ENCODE data around the gene AVP. TPM values are rescaled to one million over a fixed set of nuclear protein-coding genes. Genes with fewer than 3 reads are reported as not detected.

Gene AVP
- total and polyA plus RNA-seq, 2 of the 13 experiments (the other 11 are each of a cell fraction or from before 2014, with no cell fraction given): 0.12 TPM; not detected in 1

GRCh38 chr20:3047486-3048419 is 36.8 kb downstream of the AVP start (continued):
- TF ChIP-seq HOXA7 (CRISPR knock-in tag; IDR thresholded peaks at IDR 0.05): no peak
- TF ChIP-seq ZBTB20 (CRISPR knock-in tag; IDR thresholded peaks at IDR 0.05; ENCODE audit: borderline replicate concordance, low read depth): no peak
- TF ChIP-seq SUZ12 (IDR thresholded peaks at IDR 0.05; ENCODE audit: low read depth, low read length): no peak
- no peak for TF ChIP-seq HNF1B (CRISPR knock-in tag; IDR thresholded peaks at IDR 0.05)
- TF ChIP-seq HCFC1 (IDR thresholded peaks at IDR 0.05; ENCODE audit: low read depth, low read length): no peak
- TF ChIP-seq SIX1 (CRISPR knock-in tag; IDR thresholded peaks at IDR 0.05; ENCODE audit: borderline replicate concordance): no peak
- TF ChIP-seq NFIB (CRISPR knock-in tag; IDR thresholded peaks at IDR 0.05; ENCODE audit: borderline replicate concordance): no peak
- no peak for TF ChIP-seq ZNF775 (CRISPR knock-in tag; IDR thresholded peaks at IDR 0.05; ENCODE audit: borderline replicate concordance)
- TF ChIP-seq ZBTB26 (CRISPR knock-in tag; IDR thresholded peaks at IDR 0.05; ENCODE audit: borderline replicate concordance): no peak
- TF ChIP-seq GLI4 (CRISPR knock-in tag; IDR thresholded peaks at IDR 0.05; ENCODE audit: borderline replicate concordance): no peak
- TF ChIP-seq THAP9 (CRISPR knock-in tag; IDR thresholded peaks at IDR 0.05; ENCODE audit: borderline replicate concordance): no peak
- no peak for TF ChIP-seq ZNF562 (CRISPR knock-in tag; IDR thresholded peaks at IDR 0.05; ENCODE audit: borderline replicate concordance)
- TF ChIP-seq MXD4 (CRISPR knock-in tag; IDR thresholded peaks at IDR 0.05): no peak
- TF ChIP-seq MEF2D (CRISPR knock-in tag; IDR thresholded peaks at IDR 0.05): no peak
- TF ChIP-seq ZNF205 (CRISPR knock-in tag; IDR thresholded peaks at IDR 0.05): no peak
- TF ChIP-seq ZNF768 (CRISPR knock-in tag; IDR thresholded peaks at IDR 0.05): 0 out of 2 replicates have a peak, but pooled peaks have one; percentile 26
- no peak for TF ChIP-seq ZSCAN30 (CRISPR knock-in tag; IDR thresholded peaks at IDR 0.05)
- no peak for TF ChIP-seq ISX (CRISPR knock-in tag; conservative IDR thresholded peaks at IDR 0.05)
- TF ChIP-seq KAT2B (IDR thresholded peaks at IDR 0.05; ENCODE audit: borderline replicate concordance, low read depth, low read length): no peak

Measured in HepG2 (cell line).